SK-N-DZ (cell line): ENCODE results near the gene DNMT3L. TPM values are rescaled to one million over a fixed set of nuclear protein-coding genes. Genes with fewer than 3 reads are reported as not detected.
"Not testable (repeated sequence)": the region's sequence is repeated elsewhere in the genome, so short reads cannot be mapped to it uniquely, and the experiment has no call there.

ENCODE experiments used
- DNase-seq: peaks from one replicate; pipeline ENCODE4 v3.0.0-alpha.2; 2015; ENCODE audit warnings: low spot score
- polyA plus RNA-seq, 2 experiments: library from polyadenylated mRNA; depleted of rRNA; stranded (reverse); fragments of >200 nt; gene quantifications; 2 replicates each; pipeline ENCODE4 v1.2.3, GENCODE V29; 2014

The DNMT3L gene
- not detected in 2 replicates for polyA plus RNA-seq (2014; cell fraction: cytosol; rRNA removed)
- polyA plus RNA-seq (2014; cell fraction: nucleus; rRNA removed): not detected in 2 replicates

- no peak for DNase-seq
These were observed at the start of gene DNMT3L for GRCh38 chr21:44261675-44262295. Gene DNMT3L (minus strand): TSS chr21:44261897. CDS start chr21:44261259, 638 bp downstream.

DNA sequence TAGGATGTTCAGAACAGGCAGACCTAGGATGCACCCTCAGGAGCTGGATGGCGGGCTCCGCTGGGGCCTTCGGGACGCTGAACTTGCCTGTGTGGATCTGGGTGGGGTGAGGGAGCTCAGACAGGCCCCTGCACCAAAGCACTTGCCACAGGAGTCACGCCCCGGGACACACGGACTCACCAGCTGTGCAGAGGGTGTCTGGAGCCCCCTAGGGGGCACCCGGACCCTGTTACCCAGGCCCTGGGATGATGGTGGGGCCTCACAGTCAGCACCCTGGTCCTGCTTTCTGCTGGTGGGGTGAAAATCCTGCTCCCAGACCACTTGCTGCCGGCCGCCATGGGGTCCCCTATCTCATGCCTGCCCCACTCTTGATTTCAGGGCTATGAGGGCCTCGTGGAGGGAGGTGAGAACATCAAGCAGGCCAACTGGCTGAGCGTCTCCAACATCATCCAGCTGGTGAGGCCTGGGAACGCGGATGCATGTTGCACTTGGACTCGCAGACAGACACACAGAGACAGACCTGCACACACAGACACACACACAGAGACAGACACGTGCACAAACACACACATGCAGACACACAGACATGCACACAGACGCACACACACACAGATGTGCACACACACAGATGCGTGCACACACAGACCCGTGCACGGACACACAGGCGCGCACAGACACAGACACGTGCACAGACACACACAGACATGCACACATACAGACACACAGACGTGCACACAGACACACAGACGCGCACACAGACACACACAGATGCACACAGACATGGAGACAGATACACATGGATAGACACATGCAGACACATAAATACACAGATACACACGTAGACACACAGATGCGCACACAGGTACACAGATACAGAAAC lies 49.2 kb upstream of the DNMT3L start:
- DNase-seq: no peak

- DNase-seq: no peak
These were observed 45.4 kb upstream of the DNMT3L start for GRCh38 chr21:44306936-44307704.

GRCh38 chr21:44305691-44306090 lies 44.0 kb upstream of the DNMT3L start:
- DNase-seq: no peak

- peak; percentile 61 for DNase-seq
These were observed 43.2 kb upstream of the DNMT3L start for GRCh38 chr21:44304877-44305293.

DNA sequence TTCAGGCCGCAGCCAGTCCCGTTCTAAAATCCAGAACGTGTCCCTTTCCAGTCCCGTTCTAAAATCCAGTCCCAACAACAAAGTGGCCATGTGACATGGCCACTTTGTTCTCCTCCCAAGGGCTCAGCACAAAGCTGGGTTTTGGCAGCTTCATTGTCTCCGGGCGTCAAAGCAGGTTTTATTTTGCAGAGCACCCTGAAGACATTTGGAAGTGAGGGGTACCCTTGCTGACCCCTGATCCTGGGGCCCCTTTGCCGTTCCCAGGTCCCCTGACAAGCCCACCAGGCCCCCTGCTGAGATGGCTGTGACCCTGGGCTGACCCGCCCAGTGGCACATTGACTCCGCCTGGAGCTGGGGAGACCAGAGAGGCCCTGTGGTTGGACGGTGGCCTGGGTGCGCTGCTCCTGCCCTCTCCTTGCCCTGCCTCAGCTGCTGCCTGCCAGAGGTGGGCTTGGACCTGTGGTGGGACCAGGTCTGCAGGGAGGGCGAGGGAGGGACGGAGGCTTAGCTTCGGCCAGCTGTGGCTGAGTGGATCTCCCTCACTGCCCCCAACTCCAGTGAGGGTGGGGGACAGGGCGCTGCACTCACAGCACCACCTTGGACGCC lies 42.4 kb upstream of the DNMT3L start:
- DNase-seq: no peak

- DNase-seq: no peak
These were observed 41.8 kb upstream of the DNMT3L start for GRCh38 chr21:44303490-44303981.

DNA sequence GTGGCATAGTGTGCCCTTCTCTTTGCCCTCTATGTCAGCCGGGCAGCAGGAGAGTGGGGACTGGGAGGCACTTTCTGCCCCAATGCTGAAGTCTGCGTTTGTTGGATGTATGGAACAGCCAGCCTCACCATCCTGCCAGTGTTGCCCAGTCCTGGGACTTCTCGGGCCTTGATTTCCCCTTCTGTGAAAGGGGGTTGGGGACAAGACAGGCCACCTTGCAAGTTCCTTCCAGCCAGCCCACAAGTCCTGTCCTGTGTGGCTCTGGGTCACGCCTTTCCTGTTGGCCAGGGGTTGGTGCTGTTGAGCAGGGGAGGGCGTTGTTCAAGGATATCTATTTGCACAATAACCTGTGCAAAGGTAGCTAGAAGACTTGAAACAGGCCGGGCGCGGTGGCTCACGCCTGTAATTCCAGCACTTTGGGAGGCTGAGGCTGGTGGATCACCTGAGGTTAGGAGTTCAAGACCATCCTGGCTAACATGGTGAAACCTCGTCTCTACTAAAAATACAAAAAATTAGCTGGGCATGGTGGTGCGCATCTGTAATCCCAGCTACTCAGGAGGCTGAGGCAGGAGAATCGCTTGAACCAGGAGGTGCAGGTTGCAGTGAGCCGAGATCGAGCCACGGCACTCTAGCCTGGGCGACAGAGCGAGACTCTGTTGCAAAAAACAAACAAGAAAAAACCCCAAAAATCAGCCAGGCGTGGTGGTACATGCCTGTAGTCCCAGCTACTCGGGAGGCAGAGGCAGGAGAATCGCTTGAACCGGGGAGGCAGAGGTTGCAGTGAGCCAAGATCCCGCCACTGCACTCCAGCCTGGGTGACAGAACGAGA lies 41.1 kb upstream of the DNMT3L start:
- DNase-seq: not testable (repeated sequence)

GRCh38 chr21:44301961-44302406 lies 40.3 kb upstream of the DNMT3L start:
- no peak for DNase-seq

DNA sequence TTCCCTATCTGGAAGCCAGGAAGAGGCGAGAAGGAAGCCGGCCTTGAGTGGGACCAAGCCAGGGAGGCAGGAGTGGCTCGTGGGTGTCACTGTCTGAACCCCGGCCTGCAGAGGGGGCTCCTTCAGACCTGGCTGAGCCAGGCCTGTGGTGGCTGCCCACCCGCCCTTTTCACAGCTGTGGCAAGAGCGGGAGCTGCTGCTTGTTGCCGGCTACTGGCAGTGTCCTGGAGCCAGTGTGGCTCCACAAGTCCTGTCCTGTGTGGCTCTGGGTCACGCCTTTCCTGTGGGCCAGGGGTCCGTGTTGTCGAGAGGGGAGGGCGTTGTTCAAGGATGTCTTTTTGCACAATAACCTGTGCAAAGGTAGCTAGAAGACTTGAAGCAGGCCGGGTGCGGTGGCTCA lies 39.4 kb upstream of the DNMT3L start:
- no peak for DNase-seq

- DNase-seq: no peak
These were observed 38.7 kb upstream of the DNMT3L start for GRCh38 chr21:44300262-44300959.

- peak; percentile 26 for DNase-seq
These were observed 38.0 kb upstream of the DNMT3L start, which contains the start of gene PFKL for GRCh38 chr21:44299458-44300261. Gene PFKL (plus strand): TSS chr21:44300053. CDS start chr21:44300106, 53 bp downstream.

GRCh38 chr21:44299085-44299457 lies 37.4 kb upstream of the DNMT3L start:
- DNase-seq: no peak

GRCh38 chr21:44298301-44298700 lies 36.6 kb upstream of the DNMT3L start:
- DNase-seq: no peak

GRCh38 chr21:44297525-44298290 lies 36.0 kb upstream of the DNMT3L start:
- DNase-seq: peak; percentile 68

DNA sequence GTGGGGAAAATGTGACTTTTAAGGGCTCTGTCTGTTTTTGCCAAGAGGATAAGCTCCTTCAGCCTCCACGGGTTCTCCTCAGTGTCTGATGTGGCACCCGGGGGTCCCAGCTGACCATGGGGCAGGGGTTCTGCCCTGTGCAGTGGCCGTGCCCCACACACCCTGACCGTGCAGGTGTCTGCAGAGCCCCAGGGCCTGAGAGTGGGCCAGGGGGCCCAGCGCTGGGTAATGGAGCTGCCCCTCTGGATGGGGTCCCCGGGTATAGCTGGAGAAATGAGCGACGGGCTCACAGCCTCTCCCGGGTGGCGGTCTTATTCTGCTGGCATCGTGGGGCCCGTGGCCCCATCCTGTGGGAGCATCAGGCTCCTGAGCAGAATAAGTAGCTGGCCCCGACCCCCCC lies 35.2 kb upstream of the DNMT3L start:
- no peak for DNase-seq

DNA sequence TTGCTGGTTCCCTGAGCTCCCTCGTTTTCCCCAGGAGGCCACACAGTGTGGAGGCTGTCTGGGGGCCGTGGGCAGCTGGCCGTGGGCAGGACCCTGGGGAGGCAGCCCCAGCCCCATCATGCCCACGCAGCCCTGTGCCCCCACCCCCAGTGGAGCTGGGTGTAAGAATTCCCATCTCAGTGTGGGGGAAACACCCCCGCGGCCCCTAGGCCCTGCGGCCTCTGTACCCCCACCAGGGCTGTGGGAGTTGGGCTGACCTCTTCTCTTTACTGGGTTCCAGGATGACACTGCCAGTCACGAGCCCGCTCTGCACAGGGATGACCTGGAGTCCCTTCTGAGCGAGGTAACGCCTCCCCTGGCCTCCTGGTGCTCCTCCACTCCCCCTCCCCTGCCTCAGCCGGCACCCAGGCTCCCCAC lies 34.4 kb upstream of the DNMT3L start:
- DNase-seq: no peak

DNA sequence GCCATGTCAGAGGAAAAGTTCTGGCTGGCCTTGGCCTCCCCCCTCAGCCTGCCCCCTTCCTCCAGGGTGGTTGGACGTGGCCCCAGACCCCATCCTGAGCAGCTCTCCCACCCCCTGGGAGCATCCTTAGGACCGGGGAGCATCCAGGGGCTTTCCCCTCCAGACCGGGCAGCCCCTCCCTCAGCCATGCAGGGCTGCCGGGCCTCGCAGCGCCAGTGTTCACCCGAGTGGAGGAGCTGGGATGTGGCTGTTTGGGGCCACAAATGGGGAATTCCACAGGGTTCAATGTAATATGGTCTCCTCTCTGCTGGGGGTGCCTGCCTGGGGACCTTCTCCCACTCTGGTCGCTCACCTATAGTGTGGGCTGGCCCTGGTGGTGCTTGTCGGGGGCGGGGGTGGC lies 33.9 kb upstream of the DNMT3L start:
- no peak for DNase-seq
